ENCODE results near the gene NIBAN1. TPM values are rescaled to one million over a fixed set of nuclear protein-coding genes. Genes with fewer than 3 reads are reported as not detected.

NIBAN1 gene
- total RNA-seq, 2 donors from 2014 or later, result 3.8 to 30.9 TPM

DNA sequence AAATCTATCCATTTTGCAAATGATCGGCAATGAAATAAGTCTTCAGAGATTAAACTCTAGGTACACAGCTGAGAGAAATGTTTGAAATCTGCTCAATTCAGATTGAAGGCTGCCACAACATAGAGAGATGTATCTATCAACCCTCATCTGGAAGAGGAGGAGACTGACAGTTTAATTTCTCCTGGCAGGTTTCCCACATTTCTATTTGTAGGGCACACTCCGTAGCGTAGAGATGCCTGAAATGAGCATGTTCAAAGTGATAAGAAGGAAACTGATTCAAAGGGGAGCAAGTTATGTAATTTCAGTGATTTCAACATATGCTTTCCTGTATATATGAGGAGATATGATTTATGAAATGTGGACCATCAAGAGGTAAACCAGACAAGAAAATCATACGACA, 44.1 kb downstream of the NIBAN1 start:
- H3K27ac ChIP-seq, result no peak overlapping the region
- intact Hi-C loops (cut with DNase I), result no loop called here
- H3K9ac ChIP-seq (ENCODE audit: low read depth in 2 of 2, low read length in 2 of 2), result no peak overlapping the region
- peaks cover 15% of the 10 kb centered on the region for H3K27me3 ChIP-seq
- H3K4me1 ChIP-seq, result no peaks in the 10 kb centered on the region
- H3K9me3 ChIP-seq, result no peaks in the 10 kb centered on the region
- DNase-seq, result no peak
- TF ChIP-seq, protein P1, sequence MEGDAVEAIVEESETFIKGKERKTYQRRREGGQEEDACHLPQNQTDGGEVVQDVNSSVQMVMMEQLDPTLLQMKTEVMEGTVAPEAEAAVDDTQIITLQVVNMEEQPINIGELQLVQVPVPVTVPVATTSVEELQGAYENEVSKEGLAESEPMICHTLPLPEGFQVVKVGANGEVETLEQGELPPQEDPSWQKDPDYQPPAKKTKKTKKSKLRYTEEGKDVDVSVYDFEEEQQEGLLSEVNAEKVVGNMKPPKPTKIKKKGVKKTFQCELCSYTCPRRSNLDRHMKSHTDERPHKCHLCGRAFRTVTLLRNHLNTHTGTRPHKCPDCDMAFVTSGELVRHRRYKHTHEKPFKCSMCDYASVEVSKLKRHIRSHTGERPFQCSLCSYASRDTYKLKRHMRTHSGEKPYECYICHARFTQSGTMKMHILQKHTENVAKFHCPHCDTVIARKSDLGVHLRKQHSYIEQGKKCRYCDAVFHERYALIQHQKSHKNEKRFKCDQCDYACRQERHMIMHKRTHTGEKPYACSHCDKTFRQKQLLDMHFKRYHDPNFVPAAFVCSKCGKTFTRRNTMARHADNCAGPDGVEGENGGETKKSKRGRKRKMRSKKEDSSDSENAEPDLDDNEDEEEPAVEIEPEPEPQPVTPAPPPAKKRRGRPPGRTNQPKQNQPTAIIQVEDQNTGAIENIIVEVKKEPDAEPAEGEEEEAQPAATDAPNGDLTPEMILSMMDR (IDR thresholded peaks at IDR 0.05), result no peak
- H3K4me3 ChIP-seq, result no peak overlapping the region
- H3K36me3 ChIP-seq, result no peaks in the 10 kb centered on the region

DNA sequence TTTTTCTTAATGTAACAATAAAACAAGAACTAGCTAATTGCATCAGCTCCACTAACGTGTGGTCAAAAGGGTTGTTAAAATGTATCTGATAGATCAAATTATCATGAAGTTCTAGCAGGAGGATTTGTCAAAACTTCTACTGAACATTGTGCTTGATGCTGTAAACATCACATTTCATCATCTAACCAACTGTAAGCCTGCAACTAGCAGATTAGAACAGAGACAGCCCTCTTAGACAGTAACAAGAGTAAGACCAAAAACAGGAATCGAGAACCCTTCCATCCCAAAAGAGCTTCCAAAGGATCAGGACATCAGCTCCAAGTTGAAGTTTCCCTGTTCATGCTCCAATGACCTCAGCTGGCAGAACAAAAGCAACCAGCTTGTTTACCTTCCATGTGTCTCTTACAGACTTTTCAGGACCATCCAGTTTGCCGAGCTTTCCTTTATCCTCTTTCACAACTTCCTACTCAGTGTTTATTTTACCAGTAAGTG, 44.6 kb downstream of the NIBAN1 start:
- H3K9ac ChIP-seq (ENCODE audit: low read depth in 2 of 2, low read length in 2 of 2), result no peak overlapping the region
- H3K4me3 ChIP-seq, result no peak overlapping the region
- no peak for DNase-seq
- H3K36me3 ChIP-seq, result no peaks in the 10 kb centered on the region
- intact Hi-C loops (cut with DNase I), result no loop called here
- no peaks in the 10 kb centered on the region for H3K9me3 ChIP-seq
- no peak overlapping the region for H3K27ac ChIP-seq
- TF ChIP-seq, protein P1 (IDR thresholded peaks at IDR 0.05), result no peak
- H3K4me1 ChIP-seq, result no peaks in the 10 kb centered on the region
- peaks cover 15% of the 10 kb centered on the region for H3K27me3 ChIP-seq

DNA sequence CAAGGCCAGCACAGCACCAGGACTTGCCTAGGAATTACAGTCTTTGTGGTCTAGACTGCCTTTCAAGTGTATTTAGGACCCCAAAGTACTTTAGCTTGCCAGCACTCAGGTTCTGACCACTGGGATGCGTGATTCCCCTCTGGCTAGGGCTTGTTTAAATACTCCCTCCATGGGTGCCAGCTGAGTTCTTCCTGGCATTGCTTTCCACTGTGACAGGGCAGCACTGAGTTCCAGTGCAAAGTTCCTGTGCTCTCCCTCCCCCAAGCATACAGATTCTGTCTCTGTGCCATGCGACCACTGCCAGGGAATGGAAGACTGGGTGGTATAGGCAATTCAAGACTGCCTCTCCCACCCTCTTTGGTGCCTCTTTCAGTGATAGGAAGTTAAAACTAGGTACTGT, 45.9 kb downstream of the NIBAN1 start:
- no peak for DNase-seq
- intact Hi-C loops (cut with DNase I), result no loop called here
- no peak overlapping the region for H3K27ac ChIP-seq
- H3K36me3 ChIP-seq, result no peaks in the 10 kb centered on the region
- TF ChIP-seq, protein P1 (IDR thresholded peaks at IDR 0.05), result no peak
- H3K4me1 ChIP-seq, result no peaks in the 10 kb centered on the region
- no peaks in the 10 kb centered on the region for H3K9me3 ChIP-seq
- no peak overlapping the region for H3K4me3 ChIP-seq
- H3K9ac ChIP-seq (ENCODE audit: low read depth in 2 of 2, low read length in 2 of 2), result no peak overlapping the region
- peaks cover 15% of the 10 kb centered on the region for H3K27me3 ChIP-seq

Other genes with a start within 250 kb of the NIBAN1 start
- 10 to 100 TPM; 55.7 to 75.4 TPM for gene EDEM3, start 219.7 kb downstream of the NIBAN1 start, total RNA-seq
- 10 to 100 TPM; 14.9 to 21.7 TPM for gene RNF2, start 71.0 kb upstream of the NIBAN1 start, total RNA-seq
- 10 to 100 TPM; 14.8 to 20.1 TPM for gene TRMT1L, start 182.4 kb upstream of the NIBAN1 start, total RNA-seq
- 1 to 10 TPM; 3.4 to 5.7 TPM for gene SWT1, start 182.7 kb upstream of the NIBAN1 start, total RNA-seq